Left renal cortex interstitium (tissue), 4 donors: ENCODE results near the gene UNC119. TPM values are rescaled to one million over a fixed set of nuclear protein-coding genes. Genes with fewer than 3 reads are reported as not detected.

ENCODE experiments used
- DNase-seq, 4 donors: peaks; one replicate each; pipeline ENCODE4 v3.0.0-alpha.2; 2013; ENCODE audit warnings: low read depth in 4 of 4, low spot score in 2 of 4, missing footprints in 1 of 4
- polyA plus RNA-seq, 4 donors: library from polyadenylated mRNA; unstranded; fragments of 120-200 nt; gene quantifications; one replicate each; pipeline ENCODE4 v1.2.1, GENCODE V29; 2013; ENCODE audit not compliant: insufficient read length in 4 of 4

Gene UNC119
- polyA plus RNA-seq, 4 donors, result 55.6 to 79.7 (median 65.4) TPM

DNA sequence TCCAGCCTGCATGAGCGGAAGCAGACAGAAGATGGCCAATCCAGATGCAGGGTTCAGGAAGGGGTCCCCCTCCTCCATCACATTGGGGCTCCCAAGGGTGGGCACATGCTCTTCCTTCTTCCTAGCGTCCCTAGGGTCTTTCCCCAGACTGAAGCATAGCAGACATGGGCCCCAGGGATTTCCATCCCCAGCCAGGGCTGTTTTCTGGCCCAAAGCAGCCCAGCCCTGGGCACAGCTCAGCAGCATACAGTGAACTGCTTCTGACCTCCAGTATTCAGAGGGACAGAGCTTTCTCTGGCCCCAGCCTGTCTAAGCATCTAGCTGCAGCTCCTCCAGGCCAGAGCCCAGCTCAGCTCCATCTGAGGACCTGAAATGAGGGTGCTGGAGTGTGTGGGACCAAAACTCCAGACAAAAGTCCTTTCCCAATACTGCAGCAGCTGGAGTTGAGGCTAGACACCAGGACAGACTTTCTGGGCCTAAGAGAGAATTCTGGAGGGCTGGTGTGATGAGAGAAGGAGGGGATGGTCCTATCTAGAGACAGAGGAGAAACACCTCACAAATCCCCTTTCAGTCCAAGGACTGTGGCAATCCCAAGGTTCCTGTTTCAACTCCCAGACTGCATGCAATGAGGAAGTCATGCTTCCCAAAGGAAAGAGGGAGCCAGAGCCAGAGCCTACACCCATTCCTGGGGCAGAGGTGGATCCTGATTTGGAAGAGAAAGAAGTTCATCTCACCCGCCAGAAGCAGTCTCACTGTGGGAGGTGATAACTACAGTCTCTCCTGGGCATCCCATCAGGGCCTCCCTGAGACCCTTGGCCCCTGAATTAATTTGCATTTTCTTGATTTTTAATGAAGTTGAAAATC, 50.8 kb downstream of the UNC119 start:
- no peak for DNase-seq

DNA sequence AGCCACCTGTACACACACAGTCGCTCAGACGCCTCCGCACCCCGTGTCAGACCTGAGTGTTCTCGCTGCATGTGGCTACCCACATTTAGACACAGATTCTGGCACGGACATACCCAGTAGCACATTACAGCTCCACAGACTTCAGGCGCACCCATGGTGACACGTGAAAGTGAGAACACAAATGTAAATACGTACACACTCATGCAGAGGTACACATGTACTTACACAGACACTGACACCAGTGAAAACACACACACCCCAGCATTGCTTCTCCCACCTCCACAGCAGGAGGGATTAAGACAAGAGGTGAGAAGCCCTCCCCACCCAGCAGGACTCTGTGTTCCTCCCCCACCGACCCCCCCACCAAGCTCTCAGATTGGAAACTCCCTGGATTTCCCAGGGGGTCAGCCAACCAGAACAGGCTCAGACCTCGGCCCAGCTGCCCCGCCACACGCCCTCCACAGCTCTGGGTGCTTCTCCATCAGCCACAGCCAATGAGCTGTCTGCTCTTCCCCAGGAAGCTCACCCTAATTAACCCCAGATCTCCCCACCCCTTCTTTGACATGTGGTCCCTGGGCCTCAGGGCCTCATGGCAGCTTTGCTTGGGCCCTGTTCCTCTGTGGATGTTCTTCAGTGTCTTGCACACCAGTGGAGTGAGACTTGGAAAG, 51.6 kb downstream of the UNC119 start:
- no peak for DNase-seq

GRCh38 chr17:28499684-28500357, 52.6 kb downstream of the UNC119 start:
- no peak for DNase-seq

- no peak for DNase-seq
Measured at GRCh38 chr17:28499364-28499664, 53.1 kb downstream of the UNC119 start.

- DNase-seq, result no peak
Measured at GRCh38 chr17:28498652-28499363, 53.6 kb downstream of the UNC119 start.

GRCh38 chr17:28497931-28498330, 54.5 kb downstream of the UNC119 start:
- DNase-seq, result no peak

Other genes with a start within 250 kb of the UNC119 start
- gene TMEM97, start 233.4 kb downstream of the UNC119 start, polyA plus RNA-seq, result 10 to 100 TPM; 49.6 to 55.8 (median 51.5) TPM
- 10 to 100 TPM; 52.7 to 61.2 (median 57.5) TPM for gene IFT20, start 217.2 kb downstream of the UNC119 start, polyA plus RNA-seq
- 10 to 100 TPM; 41.0 to 42.9 (median 42.3) TPM for gene TNFAIP1, start 216.9 kb downstream of the UNC119 start, polyA plus RNA-seq
- gene POLDIP2, start 195.1 kb downstream of the UNC119 start, polyA plus RNA-seq, result 10 to 100 TPM; 82.9 to 97.9 (median 89.8) TPM
- not detected for gene SEBOX, start 187.4 kb downstream of the UNC119 start, polyA plus RNA-seq
- 10 to 100 TPM in 3 of 4 donors, 1 to 10 TPM in 1; 9.2 to 39.3 (median 17.5) TPM for gene VTN, start 182.3 kb downstream of the UNC119 start, polyA plus RNA-seq
- 10 to 100 TPM; 11.7 to 16.6 (median 15.0) TPM for gene SARM1, start 180.9 kb downstream of the UNC119 start, polyA plus RNA-seq
- 10 to 100 TPM; 13.3 to 18.6 (median 13.4) TPM for gene SLC46A1, start 146.4 kb downstream of the UNC119 start, polyA plus RNA-seq
- gene SLC13A2, start 79.0 kb downstream of the UNC119 start, polyA plus RNA-seq, result 10 to 100 TPM in 3 of 4 donors, 1 to 10 TPM in 1; 6.0 to 19.3 (median 14.6) TPM
- gene FOXN1, start 46.3 kb downstream of the UNC119 start, polyA plus RNA-seq, result under 1 TPM; 0.33 to 0.81 (median 0.56) TPM
- 100 to 1,000 TPM in 2 of 4 donors, 10 to 100 TPM in 2; 91.2 to 103 (median 95.8) TPM for gene PIGS, start 18.9 kb upstream of the UNC119 start, polyA plus RNA-seq
- 10 to 100 TPM; 17.7 to 31.4 (median 24.6) TPM for gene ALDOC, start 24.3 kb upstream of the UNC119 start, polyA plus RNA-seq
- gene SPAG5, start 46.4 kb upstream of the UNC119 start, polyA plus RNA-seq, result 10 to 100 TPM; 41.8 to 71.2 (median 53.9) TPM
- 10 to 100 TPM in 2 of 4 donors, 1 to 10 TPM in 2; 4.5 to 34.0 (median 16.9) TPM for gene RSKR, start 61.6 kb upstream of the UNC119 start, polyA plus RNA-seq
- gene BLTP2, start 92.5 kb upstream of the UNC119 start, polyA plus RNA-seq, result 100 to 1,000 TPM in 2 of 4 donors, 10 to 100 TPM in 2; 75.2 to 106 (median 93.5) TPM
- gene SDF2, start 109.3 kb upstream of the UNC119 start, polyA plus RNA-seq, result 10 to 100 TPM; 72.7 to 88.1 (median 82.7) TPM
- 10 to 100 TPM; 63.1 to 83.7 (median 74.1) TPM for gene SUPT6H, start 109.6 kb upstream of the UNC119 start, polyA plus RNA-seq
- gene PROCA1, start 159.3 kb upstream of the UNC119 start, polyA plus RNA-seq, result 10 to 100 TPM in 1 of 4 donors, 1 to 10 TPM in 3; 4.3 to 12.9 (median 7.9) TPM
- gene RAB34, start 165.2 kb upstream of the UNC119 start, polyA plus RNA-seq, result 100 to 1,000 TPM; 169 to 203 (median 186) TPM
- gene RPL23A, start 167.4 kb upstream of the UNC119 start, polyA plus RNA-seq, result 1,000 to 10,000 TPM in 2 of 4 donors, 100 to 1,000 TPM in 2; 742 to 1,048 (median 924) TPM
- gene TLCD1, start 173.6 kb upstream of the UNC119 start, polyA plus RNA-seq, result 10 to 100 TPM; 14.3 to 20.1 (median 17.9) TPM
- 10 to 100 TPM in 2 of 4 donors, 1 to 10 TPM in 2; 6.2 to 13.8 (median 10.2) TPM for gene NEK8, start 176.2 kb upstream of the UNC119 start, polyA plus RNA-seq
- gene TRAF4, start 191.4 kb upstream of the UNC119 start, polyA plus RNA-seq, result 100 to 1,000 TPM; 101 to 176 (median 126) TPM